Memory B cell (primary cell): ENCODE data around the gene DENND1A.

ENCODE experiments used
- ATAC-seq: fragments of 150-1000 bp; cut with Tn5 transposase; 2 replicates; pipeline ENCODE4 v1.10.0; 2021; ENCODE audit warnings: low read depth, mild to moderate bottlenecking, moderate library complexity
- DNase-seq, 2 donors: peaks; one replicate each; pipeline ENCODE4 v3.0.0; 2022; ENCODE audit warnings: low spot score in 2 of 2
- H3K27ac Mint-ChIP-seq: one replicate; pipeline ENCODE4 v1.8.0; 2022; ENCODE audit warnings: mild to moderate bottlenecking, moderate library complexity, mixed read lengths
- H3K27me3 Mint-ChIP-seq: one replicate; pipeline ENCODE4 v1.8.0; 2022; ENCODE audit warnings: mixed read lengths
- H3K36me3 Mint-ChIP-seq: one replicate; pipeline ENCODE4 v1.8.0; 2022; ENCODE audit warnings: mild to moderate bottlenecking, mixed read lengths
- H3K4me1 Mint-ChIP-seq: one replicate; pipeline ENCODE4 v1.8.0; 2022; ENCODE audit warnings: mixed read lengths
- H3K4me3 Mint-ChIP-seq: one replicate; pipeline ENCODE4 v1.8.0; 2022; ENCODE audit warnings: mild to moderate bottlenecking, moderate library complexity, mixed read lengths
- H3K9me3 Mint-ChIP-seq: one replicate; pipeline ENCODE4 v1.8.0; 2022; ENCODE audit warnings: mixed read lengths

DENND1A gene

GRCh38 chr9:123378025-123378424 lies 551.9 kb downstream of the DENND1A start:
- no peaks in the 10 kb centered on the region for H3K9me3 Mint-ChIP-seq
- no peak for ATAC-seq
- no peaks in the 10 kb centered on the region for H3K4me1 Mint-ChIP-seq
- no peak for DNase-seq
- peaks cover 7% of the 10 kb centered on the region for H3K27me3 Mint-ChIP-seq
- no peak overlapping the region for H3K27ac Mint-ChIP-seq
- H3K4me3 Mint-ChIP-seq, result no peak overlapping the region
- peaks cover 3% of the 10 kb centered on the region for H3K36me3 Mint-ChIP-seq

DNA sequence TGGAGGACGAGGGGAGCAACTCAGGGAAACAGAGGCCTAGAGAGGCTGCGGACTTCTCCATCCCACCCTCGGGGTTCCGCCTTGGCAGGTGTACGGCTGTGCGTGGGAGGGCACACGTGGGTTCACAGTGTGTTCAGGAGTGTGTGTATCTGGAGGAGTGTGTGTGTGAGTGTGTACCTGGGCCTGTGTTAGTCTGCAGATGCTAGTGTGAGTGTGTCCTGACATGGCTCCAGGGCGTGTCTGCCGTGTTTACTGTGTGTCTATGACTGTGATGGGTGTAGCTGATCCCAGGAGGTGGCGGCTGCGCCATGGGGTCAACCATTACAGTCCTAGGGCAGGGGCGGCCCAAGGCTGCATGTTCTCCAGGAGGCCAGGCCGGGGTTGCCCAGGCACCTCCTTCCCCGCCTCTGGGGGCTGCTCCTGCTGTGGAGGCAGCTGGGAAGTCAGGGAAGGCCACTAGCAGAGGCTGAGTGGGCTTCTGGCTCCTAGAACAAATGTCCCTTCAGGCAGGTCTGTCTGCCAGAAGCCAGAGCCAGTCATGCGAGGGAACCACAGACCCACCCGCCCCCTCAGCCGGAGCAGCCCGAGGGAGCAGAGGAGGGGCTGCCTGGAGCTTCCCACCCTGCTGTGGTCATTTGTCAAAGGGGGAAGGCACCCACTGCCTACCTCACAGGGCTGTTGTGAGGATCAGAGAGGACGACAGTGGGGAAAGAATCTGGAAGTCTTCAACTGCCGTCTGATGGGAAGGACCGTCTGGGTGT lies 552.5 kb downstream of the DENND1A start:
- Mint-ChIP-seq H3K4me1 (peaks cover 4% of the 10 kb centered on the region), H3K27ac (no peak overlapping the region), H3K27me3 (peaks cover 10% of the 10 kb centered on the region), H3K4me3 (no peak overlapping the region), H3K9me3 (no peaks in the 10 kb centered on the region), H3K36me3 (peaks cover 3% of the 10 kb centered on the region)
- ATAC-seq (no peak), DNase-seq (no peak)

DNA sequence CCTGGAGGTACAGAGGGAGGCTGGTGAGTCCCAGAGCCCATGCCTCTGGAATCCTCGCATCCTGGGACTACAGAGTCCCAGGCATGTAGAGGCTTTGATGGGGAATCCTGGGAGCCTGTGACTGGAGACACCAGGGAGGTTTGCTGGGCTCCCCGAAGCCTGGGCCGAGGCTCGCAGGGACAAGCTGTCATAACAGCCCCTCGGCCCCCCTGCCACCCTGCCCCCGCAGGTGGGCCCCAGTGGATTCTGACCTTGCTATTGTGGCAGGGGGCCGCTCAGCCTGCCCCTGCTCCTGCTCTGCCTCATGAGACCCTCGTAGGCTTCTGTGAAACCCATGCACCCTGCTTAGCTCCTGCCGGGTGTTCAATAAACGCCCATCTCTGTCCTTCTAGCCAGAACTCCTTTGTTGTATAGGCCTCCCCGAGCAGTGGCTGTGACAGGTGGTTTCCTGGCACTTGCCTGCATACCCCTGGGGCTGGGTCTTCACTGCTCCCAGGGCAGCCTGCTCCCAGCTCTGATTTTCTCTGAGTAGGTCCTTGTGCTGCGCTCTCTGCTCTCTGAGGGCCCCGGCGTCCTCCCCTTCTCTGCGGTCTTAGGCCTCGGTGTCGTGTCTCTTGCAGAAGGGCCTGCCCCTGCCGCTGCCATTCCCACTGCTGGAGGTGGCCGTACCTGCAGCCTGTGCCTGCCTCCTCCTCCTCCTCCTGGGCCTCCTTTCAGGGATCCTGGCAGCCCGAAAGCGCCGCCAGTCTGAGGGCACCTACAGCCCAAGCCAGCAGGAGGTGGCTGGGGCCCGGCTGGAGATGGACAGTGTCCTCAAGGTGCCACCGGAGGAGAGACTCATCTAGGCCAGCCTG lies 553.5 kb downstream of the DENND1A start:
- no peak for ATAC-seq
- H3K36me3 Mint-ChIP-seq, result peaks cover 3% of the 10 kb centered on the region
- no peak overlapping the region for H3K4me3 Mint-ChIP-seq
- DNase-seq, result no peak
- H3K9me3 Mint-ChIP-seq, result no peaks in the 10 kb centered on the region
- peaks cover 16% of the 10 kb centered on the region for H3K27me3 Mint-ChIP-seq
- H3K27ac Mint-ChIP-seq, result no peak overlapping the region
- H3K4me1 Mint-ChIP-seq, result peaks cover 7% of the 10 kb centered on the region

GRCh38 chr9:123375469-123376132 lies 554.3 kb downstream of the DENND1A start:
- no peak overlapping the region for H3K4me3 Mint-ChIP-seq
- ATAC-seq, result no peak
- no peaks in the 10 kb centered on the region for H3K9me3 Mint-ChIP-seq
- DNase-seq, result no peak
- H3K27ac Mint-ChIP-seq, result no peak overlapping the region
- peaks cover 7% of the 10 kb centered on the region for H3K4me1 Mint-ChIP-seq
- H3K27me3 Mint-ChIP-seq, result peaks cover 16% of the 10 kb centered on the region
- peaks cover 1% of the 10 kb centered on the region for H3K36me3 Mint-ChIP-seq

DNA sequence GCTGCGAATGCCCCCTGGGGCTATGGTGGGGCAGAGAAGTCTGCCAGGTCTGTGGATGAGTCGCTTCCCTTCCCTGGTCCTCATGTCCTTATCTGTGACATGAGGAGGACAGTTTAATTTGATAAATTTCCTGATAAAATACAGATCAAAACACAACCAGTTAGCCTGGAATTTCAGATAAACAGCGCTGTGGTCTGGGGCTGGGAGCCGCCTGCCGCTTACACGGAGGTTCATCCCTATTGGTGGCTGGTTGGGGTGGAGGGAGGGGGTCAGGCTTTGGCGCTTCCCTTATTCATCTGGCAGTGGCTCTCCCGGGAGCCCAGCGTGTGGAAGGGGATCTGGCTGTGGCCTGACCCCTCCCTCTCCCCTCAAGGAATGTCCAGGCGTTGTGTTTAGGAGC lies 556.0 kb downstream of the DENND1A start:
- Mint-ChIP-seq H3K9me3 (no peaks in the 10 kb centered on the region), H3K27me3 (peaks cover 22% of the 10 kb centered on the region), H3K36me3 (peaks cover 1% of the 10 kb centered on the region), H3K4me3 (no peak overlapping the region), H3K4me1 (peaks cover 7% of the 10 kb centered on the region), H3K27ac (no peak overlapping the region)
- DNase-seq (no peak), ATAC-seq (no peak)

GRCh38 chr9:123373447-123373923 lies 556.4 kb downstream of the DENND1A start:
- ATAC-seq (no peak), DNase-seq (no peak)
- Mint-ChIP-seq H3K4me1 (peaks cover 7% of the 10 kb centered on the region), H3K9me3 (no peaks in the 10 kb centered on the region), H3K4me3 (no peak overlapping the region), H3K36me3 (peaks cover 1% of the 10 kb centered on the region), H3K27ac (no peak overlapping the region), H3K27me3 (peaks cover 22% of the 10 kb centered on the region)

DNA sequence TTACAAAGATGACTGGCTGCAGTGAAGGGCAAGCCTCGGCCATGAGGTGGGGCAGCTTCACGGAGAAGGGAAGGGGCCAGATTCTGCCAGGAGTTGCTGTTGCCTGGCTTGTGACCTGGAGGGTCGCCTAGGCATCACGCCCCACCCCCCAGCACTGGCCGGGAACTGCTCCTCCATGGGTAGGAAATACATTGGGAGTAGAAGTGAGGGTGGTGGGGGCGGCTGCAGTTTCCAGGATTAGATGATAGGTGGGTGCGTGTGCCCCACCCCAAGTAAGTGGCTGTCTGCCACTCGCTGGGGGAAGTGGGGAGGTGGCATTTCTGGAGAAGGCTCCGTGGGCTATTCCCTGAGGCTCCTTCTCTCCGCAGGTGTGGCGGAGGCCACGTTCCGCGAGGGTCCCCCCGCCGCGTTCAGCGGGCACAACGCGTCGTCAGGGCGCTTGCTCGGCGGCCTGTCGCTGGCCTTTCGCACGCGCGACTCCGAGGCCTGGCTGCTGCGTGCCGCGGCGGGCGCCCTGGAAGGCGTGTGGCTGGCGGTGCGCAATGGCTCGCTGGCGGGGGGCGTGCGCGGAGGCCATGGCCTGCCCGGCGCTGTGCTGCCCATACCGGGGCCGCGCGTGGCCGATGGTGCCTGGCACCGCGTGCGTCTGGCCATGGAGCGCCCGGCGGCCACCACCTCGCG lies 557.0 kb downstream of the DENND1A start:
- Mint-ChIP-seq H3K27me3 (peaks cover 22% of the 10 kb centered on the region), H3K27ac (no peak overlapping the region), H3K9me3 (no peaks in the 10 kb centered on the region), H3K4me1 (peaks cover 7% of the 10 kb centered on the region), H3K4me3 (peak overlapping the region; percentile 18), H3K36me3 (peaks cover 1% of the 10 kb centered on the region)
- DNase-seq (no peak), ATAC-seq (no peak)

DNA sequence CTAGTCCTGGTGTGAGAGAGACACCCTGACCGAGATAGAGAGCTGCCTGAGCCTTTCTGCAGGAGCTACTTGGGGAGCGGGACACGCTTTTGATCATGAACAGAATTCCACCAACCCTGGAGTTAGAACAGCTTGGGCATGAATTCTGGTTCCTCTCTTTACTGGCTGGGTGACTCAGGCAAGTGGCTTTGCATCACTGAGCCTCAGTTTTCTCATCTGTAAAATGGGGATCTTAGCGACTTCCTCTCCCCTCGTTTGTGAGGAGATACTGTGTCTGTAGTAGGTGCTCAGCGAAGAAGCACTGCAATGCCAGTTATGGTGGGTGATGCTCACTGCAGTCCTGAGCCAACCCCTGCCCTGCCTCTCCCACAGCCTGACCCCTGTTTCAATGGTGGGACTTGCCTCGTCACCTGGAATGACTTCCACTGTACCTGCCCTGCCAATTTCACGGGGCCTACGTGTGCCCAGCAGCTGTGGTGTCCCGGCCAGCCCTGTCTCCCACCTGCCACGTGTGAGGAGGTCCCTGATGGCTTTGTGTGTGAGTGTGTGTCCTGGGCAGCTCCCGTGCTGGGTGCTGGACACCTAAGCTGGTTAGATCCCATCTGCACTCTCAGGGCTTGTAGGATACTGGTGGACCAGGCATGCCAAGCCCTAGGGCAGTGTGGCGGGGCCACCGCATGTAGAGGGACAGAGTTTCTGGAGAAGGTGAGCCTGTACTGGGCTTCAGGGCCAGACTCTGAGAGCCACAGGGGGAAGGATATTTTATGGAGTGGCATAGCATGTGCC lies 557.9 kb downstream of the DENND1A start:
- H3K27ac Mint-ChIP-seq, result no peak overlapping the region
- no peak for DNase-seq
- H3K27me3 Mint-ChIP-seq, result peaks cover 27% of the 10 kb centered on the region
- H3K36me3 Mint-ChIP-seq, result peaks cover 1% of the 10 kb centered on the region
- peak overlapping the region; percentile 1 for H3K4me3 Mint-ChIP-seq
- ATAC-seq, result peak; percentile 21
- no peaks in the 10 kb centered on the region for H3K9me3 Mint-ChIP-seq
- H3K4me1 Mint-ChIP-seq, result peaks cover 7% of the 10 kb centered on the region

GRCh38 chr9:123371228-123371584 lies 558.7 kb downstream of the DENND1A start:
- Mint-ChIP-seq H3K36me3 (peaks cover 1% of the 10 kb centered on the region), H3K9me3 (no peaks in the 10 kb centered on the region), H3K27ac (no peak overlapping the region), H3K4me1 (peaks cover 7% of the 10 kb centered on the region), H3K27me3 (peaks cover 27% of the 10 kb centered on the region), H3K4me3 (no peak overlapping the region)
- DNase-seq (no peak), ATAC-seq (no peak)

- H3K36me3 Mint-ChIP-seq, result peaks cover 1% of the 10 kb centered on the region
- peaks cover 7% of the 10 kb centered on the region for H3K4me1 Mint-ChIP-seq
- H3K4me3 Mint-ChIP-seq, result no peak overlapping the region
- ATAC-seq, result no peak
- H3K27me3 Mint-ChIP-seq, result peaks cover 27% of the 10 kb centered on the region
- DNase-seq, result no peak
- H3K9me3 Mint-ChIP-seq, result no peaks in the 10 kb centered on the region
- H3K27ac Mint-ChIP-seq, result no peak overlapping the region
Measured at GRCh38 chr9:123370526-123371227, 559.2 kb downstream of the DENND1A start.

GRCh38 chr9:123370108-123370507 lies 559.8 kb downstream of the DENND1A start:
- Mint-ChIP-seq H3K27ac (no peak overlapping the region), H3K4me1 (peaks cover 7% of the 10 kb centered on the region), H3K4me3 (no peak overlapping the region), H3K27me3 (peaks cover 26% of the 10 kb centered on the region), H3K9me3 (no peaks in the 10 kb centered on the region), H3K36me3 (peaks cover 1% of the 10 kb centered on the region)
- ATAC-seq (no peak), DNase-seq (no peak)

- Mint-ChIP-seq H3K27me3 (peaks cover 20% of the 10 kb centered on the region), H3K36me3 (peaks cover 1% of the 10 kb centered on the region), H3K27ac (no peak overlapping the region), H3K9me3 (no peaks in the 10 kb centered on the region), H3K4me1 (peaks cover 8% of the 10 kb centered on the region), H3K4me3 (no peak overlapping the region)
- ATAC-seq (no peak), DNase-seq (no peak)
Measured at GRCh38 chr9:123369296-123369695, 560.6 kb downstream of the DENND1A start.
